C4-2B (cell line): ENCODE data around the gene GHR.

Experiments
- CTCF ChIP-seq: fragments of 450-650 bp; conservative IDR thresholded peaks from 2 replicates; pipeline ENCODE4 v1.5.1; 2017; ENCODE audit warnings: mild to moderate bottlenecking
- ZFX ChIP-seq: fragments of 450-650 bp; IDR thresholded peaks from 2 replicates; pipeline ENCODE4 v1.6.1; 2017

- no peak for TF ChIP-seq ZFX
- TF ChIP-seq CTCF, result no peak
These were observed 325.8 kb downstream of the GHR start for GRCh38 chr5:42749020-42749419.
